Hepatocyte (in vitro differentiated cells): Measurements from ENCODE around the gene GBA3. TPM values are rescaled to one million over a fixed set of nuclear protein-coding genes. Genes with fewer than 3 reads are reported as not detected.

ENCODE experiments used
- DNase-seq: peaks from one replicate; pipeline ENCODE4 v3.0.0-alpha.2; 2016; ENCODE audit warnings: low spot score
- H2AFZ ChIP-seq: fragments of 200-600 bp; sonication (generic); 2 replicates; pipeline ENCODE4 v1.6.0; 2016; ENCODE audit warnings: antibody characterized with exemption, mild to moderate bottlenecking
- H3K27ac ChIP-seq: fragments of 200-600 bp; sonication (generic); 2 replicates; pipeline ENCODE4 v1.5.1; 2016; ENCODE audit warnings: mild to moderate bottlenecking
- H3K27me3 ChIP-seq: fragments of 200-600 bp; sonication (generic); 2 replicates; pipeline ENCODE4 v1.6.1; 2016
- H3K36me3 ChIP-seq: fragments of 200-600 bp; sonication (generic); replicated peaks from 2 replicates; pipeline ENCODE4 v1.5.1; 2016; ENCODE audit warnings: low read depth; ENCODE audit not compliant: insufficient read depth
- H3K4me1 ChIP-seq: fragments of 200-600 bp; sonication (generic); 2 replicates; pipeline ENCODE4 v1.5.1; 2016; ENCODE audit warnings: mild to moderate bottlenecking, moderate library complexity; ENCODE audit not compliant: insufficient read depth
- H3K4me2 ChIP-seq: fragments of 200-600 bp; sonication (generic); 2 replicates; pipeline ENCODE4 v1.6.0; 2016
- H3K4me3 ChIP-seq: fragments of 200-600 bp; sonication (generic); 2 replicates; pipeline ENCODE4 v1.5.1; 2016; ENCODE audit warnings: mild to moderate bottlenecking
- H3K79me2 ChIP-seq: fragments of 200-600 bp; sonication (generic); 2 replicates; pipeline ENCODE4 v1.6.0; 2017; ENCODE audit warnings: mild to moderate bottlenecking
- H3K9me2 ChIP-seq: fragments of 200-600 bp; sonication (generic); replicated peaks from 2 replicates; pipeline ENCODE4 v1.6.0; 2017; ENCODE audit warnings: mild to moderate bottlenecking; ENCODE audit not compliant: insufficient read depth
- H3K9me3 ChIP-seq: fragments of 200-600 bp; sonication (generic); 2 replicates; pipeline ENCODE4 v1.5.1; 2016; ENCODE audit warnings: low read depth, mild to moderate bottlenecking
- H4K20me1 ChIP-seq: fragments of 200-600 bp; sonication (generic); 2 replicates; pipeline ENCODE4 v1.6.0; 2016; ENCODE audit warnings: mild to moderate bottlenecking; ENCODE audit not compliant: insufficient read depth, poor library complexity, severe bottlenecking
- CTCF ChIP-seq: fragments of 200-600 bp; sonication (generic); IDR thresholded peaks from 2 replicates; pipeline ENCODE4 v1.5.1; 2016; ENCODE audit warnings: antibody characterized with exemption, mild to moderate bottlenecking; ENCODE audit not compliant: poor library complexity
- EZH2 ChIP-seq: fragments of 200-600 bp; sonication (generic); IDR thresholded peaks from 2 replicates; pipeline ENCODE4 v1.6.1; 2016; ENCODE audit warnings: antibody characterized with exemption, mild to moderate bottlenecking, borderline replicate concordance
- EZH2phosphoT487 ChIP-seq: fragments of 200-600 bp; sonication (generic); IDR thresholded peaks from one replicate; pipeline ENCODE4 v1.6.1; 2018; ENCODE audit warnings: antibody characterized with exemption, mild to moderate bottlenecking, low read depth, moderate library complexity; ENCODE audit not compliant: unreplicated experiment, severe bottlenecking
- WGBS: methylation state at CpG from one replicate; pipeline ENCODE4 v1.1.6; 2016; ENCODE audit warnings: low lambda C conversion rate; ENCODE audit errors: missing lambda C conversion rate; 5-methylcytosine and 5-hydroxymethylcytosine counted together
- polyA plus RNA-seq: library from polyadenylated mRNA; unstranded; fragments of >200 nt; fragmentation: Nextera tagmentation; extraction: Ambion mirVana; gene quantifications from 2 replicates; pipeline ENCODE4 v1.2.1, GENCODE V29; 2016
- total RNA-seq: library from RNA; depleted of rRNA; stranded (reverse); fragments of >200 nt; gene quantifications from 2 replicates; pipeline ENCODE4 v1.2.3, GENCODE V29; 2014

The GBA3 gene
- total and polyA plus RNA-seq, 2 experiments from 2014 or later, result 14.3 to 34.2 TPM

GRCh38 chr4:22744478-22745062, 51.8 kb downstream of the GBA3 start:
- no peak overlapping the region for H3K4me3 ChIP-seq
- no peaks in the 10 kb centered on the region for H4K20me1 ChIP-seq
- no peak for TF ChIP-seq EZH2phosphoT487
- no peak for TF ChIP-seq EZH2
- no peak for TF ChIP-seq CTCF
- no peaks in the 10 kb centered on the region for H3K9me3 ChIP-seq
- H3K9me2 ChIP-seq, result no peaks in the 10 kb centered on the region
- H3K36me3 ChIP-seq, result no peaks in the 10 kb centered on the region
- H3K79me2 ChIP-seq, result no peaks in the 10 kb centered on the region
- H2AFZ ChIP-seq, result no peak overlapping the region
- H3K4me2 ChIP-seq, result no peak overlapping the region
- no peaks in the 10 kb centered on the region for H3K27me3 ChIP-seq
- no peaks in the 10 kb centered on the region for H3K4me1 ChIP-seq
- WGBS, result 91% methylated on average over 8 of the region's 8 CpGs
- DNase-seq, result no peak
- H3K27ac ChIP-seq, result no peak overlapping the region

GRCh38 chr4:22745234-22745633, 52.5 kb downstream of the GBA3 start:
- no peak overlapping the region for H2AFZ ChIP-seq
- no peak overlapping the region for H3K4me3 ChIP-seq
- H3K36me3 ChIP-seq, result no peaks in the 10 kb centered on the region
- H3K27me3 ChIP-seq, result no peaks in the 10 kb centered on the region
- no peaks in the 10 kb centered on the region for H3K4me1 ChIP-seq
- no peak overlapping the region for H3K4me2 ChIP-seq
- TF ChIP-seq EZH2phosphoT487 (no peak), CTCF (no peak), EZH2 (no peak)
- no peaks in the 10 kb centered on the region for H3K79me2 ChIP-seq
- WGBS, result 79% methylated on average over 1 of the region's 1 CpG
- no peaks in the 10 kb centered on the region for H3K9me3 ChIP-seq
- H3K27ac ChIP-seq, result no peak overlapping the region
- DNase-seq, result no peak
- H3K9me2 ChIP-seq, result no peaks in the 10 kb centered on the region
- no peaks in the 10 kb centered on the region for H4K20me1 ChIP-seq

GRCh38 chr4:22754116-22754515, 61.4 kb downstream of the GBA3 start:
- H3K4me1 ChIP-seq, result no peaks in the 10 kb centered on the region
- no peak overlapping the region for H3K4me3 ChIP-seq
- no peak for TF ChIP-seq EZH2phosphoT487
- TF ChIP-seq CTCF, result no peak
- TF ChIP-seq EZH2, result no peak
- H3K9me3 ChIP-seq, result no peaks in the 10 kb centered on the region
- no peak overlapping the region for H3K4me2 ChIP-seq
- H3K9me2 ChIP-seq, result no peaks in the 10 kb centered on the region
- H3K27me3 ChIP-seq, result no peaks in the 10 kb centered on the region
- no peak overlapping the region for H3K27ac ChIP-seq
- WGBS, result 93% methylated on average over 2 of the region's 2 CpGs
- no peaks in the 10 kb centered on the region for H4K20me1 ChIP-seq
- no peaks in the 10 kb centered on the region for H3K79me2 ChIP-seq
- DNase-seq, result no peak
- no peaks in the 10 kb centered on the region for H3K36me3 ChIP-seq
- H2AFZ ChIP-seq, result no peak overlapping the region

- no peaks in the 10 kb centered on the region for H3K27me3 ChIP-seq
- WGBS, result 81% methylated on average over 2 of the region's 2 CpGs
- no peaks in the 10 kb centered on the region for H3K4me1 ChIP-seq
- no peak overlapping the region for H2AFZ ChIP-seq
- no peaks in the 10 kb centered on the region for H3K9me2 ChIP-seq
- H3K9me3 ChIP-seq, result no peaks in the 10 kb centered on the region
- TF ChIP-seq EZH2phosphoT487 (no peak), CTCF (no peak), EZH2 (no peak)
- H3K4me2 ChIP-seq, result no peak overlapping the region
- DNase-seq, result no peak
- no peak overlapping the region for H3K4me3 ChIP-seq
- no peaks in the 10 kb centered on the region for H4K20me1 ChIP-seq
- no peaks in the 10 kb centered on the region for H3K36me3 ChIP-seq
- no peaks in the 10 kb centered on the region for H3K79me2 ChIP-seq
- H3K27ac ChIP-seq, result no peak overlapping the region
Observed at GRCh38 chr4:22762548-22762947, 69.8 kb downstream of the GBA3 start.
